ENCODE results near the gene SH3GLB1.

SH3GLB1 gene

GRCh38 chr1:86739648-86740509 is 35.5 kb downstream of the SH3GLB1 start:
- DNase-seq = peak; percentile 34

GRCh38 chr1:86741947-86742572 is 37.7 kb downstream of the SH3GLB1 start:
- DNase-seq = peak; percentile 59

GRCh38 chr1:86747304-86747703 is 42.9 kb downstream of the SH3GLB1 start:
- DNase-seq = no peak

GRCh38 chr1:86748622-86749373 is 44.4 kb downstream of the SH3GLB1 start:
- DNase-seq = no peak

- DNase-seq = no peak
Observed at GRCh38 chr1:86750076-86750475, 45.7 kb downstream of the SH3GLB1 start.

GRCh38 chr1:86750530-86750929 is 46.2 kb downstream of the SH3GLB1 start:
- no peak for DNase-seq

- no peak for DNase-seq
Observed at GRCh38 chr1:86751923-86752322, 47.5 kb downstream of the SH3GLB1 start.

GRCh38 chr1:86753700-86754099 is 49.3 kb downstream of the SH3GLB1 start:
- peak; percentile 10 for DNase-seq

- DNase-seq = no peak
Observed at GRCh38 chr1:86754265-86754974, 50.0 kb downstream of the SH3GLB1 start.

- no peak for DNase-seq
Observed at GRCh38 chr1:86756062-86756406, 51.7 kb downstream of the SH3GLB1 start.

GRCh38 chr1:86757272-86757984 is 53.1 kb downstream of the SH3GLB1 start:
- DNase-seq = no peak

- no peak for DNase-seq
Observed at GRCh38 chr1:86758570-86758969, 54.2 kb downstream of the SH3GLB1 start.

- no peak for DNase-seq
Observed at GRCh38 chr1:86760199-86760598, 55.8 kb downstream of the SH3GLB1 start.

- DNase-seq = no peak
Observed at GRCh38 chr1:86762336-86762735, 58.0 kb downstream of the SH3GLB1 start.

GRCh38 chr1:86764523-86764922 is 60.1 kb downstream of the SH3GLB1 start:
- DNase-seq = no peak

GRCh38 chr1:86765073-86765472 is 60.7 kb downstream of the SH3GLB1 start:
- DNase-seq = no peak

GRCh38 chr1:86765674-86766073 is 61.3 kb downstream of the SH3GLB1 start:
- DNase-seq = no peak

GRCh38 chr1:86768554-86768953 is 64.2 kb downstream of the SH3GLB1 start:
- DNase-seq = no peak

- DNase-seq = no peak
Observed at GRCh38 chr1:86769065-86769464, 64.7 kb downstream of the SH3GLB1 start.

GRCh38 chr1:86773341-86774288 is 69.2 kb downstream of the SH3GLB1 start:
- no peak for DNase-seq
